GM21529 (cell line): ENCODE data around the gene ZNF835.
"Not testable (repeated sequence)": the region's sequence is repeated elsewhere in the genome, so short reads cannot be mapped to it uniquely, and the experiment has no call there.

Source experiments
- ATAC-seq: cut with Tn5 transposase; IDR thresholded peaks from one replicate; pipeline ENCODE4 v1.9.1; 2021; ENCODE audit not compliant: unreplicated experiment

The ZNF835 gene

DNA sequence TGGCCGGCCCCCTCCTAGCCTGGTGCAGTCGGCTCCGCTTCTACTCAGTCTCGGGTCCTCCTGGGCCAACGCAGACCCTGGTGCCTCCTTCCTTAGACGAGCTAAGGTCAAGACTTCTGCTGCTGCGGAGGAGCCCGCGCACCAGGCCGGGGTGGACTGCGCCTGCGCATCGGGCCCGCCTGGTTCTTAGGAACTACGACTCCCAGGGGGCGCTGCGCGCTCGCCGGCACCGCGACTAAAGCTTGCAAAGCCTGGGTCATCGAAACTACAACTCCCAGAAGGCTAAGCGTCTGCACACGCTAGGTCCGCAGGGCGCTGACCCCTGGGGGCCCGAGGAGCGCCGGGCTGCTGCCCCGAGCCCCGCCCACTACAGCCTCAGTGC, at the start of gene ZNF835:
Gene ZNF835, minus strand, starts transcription at position 145 of the 382 bp plus-strand sequence. CDS start 6,559 bp downstream, outside the sequence.
- no peak for ATAC-seq

DNA sequence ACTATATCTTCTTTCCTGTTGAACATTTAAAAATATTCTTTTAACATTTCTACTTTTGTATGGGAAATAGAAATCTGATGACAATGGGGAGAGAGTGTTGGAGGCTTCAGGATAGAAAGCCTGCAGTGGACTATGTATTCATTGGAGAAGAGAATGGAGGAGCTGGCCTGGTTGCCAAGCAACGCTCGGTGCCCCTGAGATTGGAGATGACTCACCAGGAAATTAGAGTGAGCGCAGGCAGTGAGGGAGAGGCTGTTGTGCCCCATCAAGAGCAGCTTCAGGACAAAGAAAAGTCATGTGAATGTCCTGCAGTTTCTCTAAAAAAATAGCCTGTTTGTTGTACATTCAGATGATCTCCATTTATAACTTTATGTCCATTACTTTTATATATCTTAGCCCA, 48.7 kb upstream of the ZNF835 start:
- ATAC-seq, result no peak

DNA sequence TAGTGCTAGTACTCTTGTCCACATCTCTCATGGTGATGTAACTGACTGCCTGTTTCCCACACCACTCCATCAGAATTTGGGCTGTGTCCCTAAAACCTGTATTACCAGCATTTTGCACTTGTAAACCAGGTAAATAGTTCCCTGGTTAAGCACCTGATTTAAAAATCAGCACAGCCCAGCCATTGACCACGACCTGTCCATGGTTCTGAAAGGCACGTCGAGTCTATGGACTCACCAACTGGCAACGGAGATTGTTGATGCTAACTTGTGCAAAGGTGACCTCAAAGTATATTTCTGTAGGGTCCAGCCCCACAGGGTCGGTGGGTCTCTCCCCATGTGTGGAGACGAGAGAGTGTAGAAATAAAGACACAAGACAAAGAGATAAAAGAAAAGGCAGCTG, 46.7 kb upstream of the ZNF835 start:
- no peak for ATAC-seq

DNA sequence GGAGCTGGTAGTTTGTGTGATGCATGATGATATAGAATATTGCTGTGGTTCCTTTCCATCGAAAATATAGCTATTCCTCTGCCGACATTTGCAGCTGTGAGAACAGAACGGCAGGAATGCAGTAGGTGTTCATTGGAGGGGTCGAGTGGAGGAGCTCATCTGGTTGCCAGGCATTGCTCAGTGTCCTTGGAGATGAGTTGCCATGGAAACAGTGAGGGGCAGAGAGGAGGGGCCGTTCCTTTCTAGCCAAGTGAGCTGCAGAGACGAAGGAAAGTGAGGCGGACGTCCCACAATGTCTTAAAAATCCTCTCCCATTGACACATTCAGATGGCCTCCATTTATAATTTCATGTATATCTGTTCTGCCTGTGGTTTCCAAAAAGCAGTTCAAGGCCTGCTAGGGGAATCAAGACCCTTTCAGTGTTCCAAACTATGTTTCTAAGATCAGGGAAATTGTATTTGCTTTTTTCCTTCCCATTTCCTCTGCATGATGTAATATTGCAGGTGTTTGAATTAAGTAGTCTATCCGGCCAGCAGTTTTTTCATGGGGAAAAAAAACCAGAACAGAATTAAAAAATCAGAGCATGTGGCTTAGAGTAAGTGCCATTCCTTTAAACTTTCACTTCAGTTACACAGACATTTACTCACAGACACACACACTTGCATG, 41.2 kb upstream of the ZNF835 start:
- ATAC-seq, result no peak

DNA sequence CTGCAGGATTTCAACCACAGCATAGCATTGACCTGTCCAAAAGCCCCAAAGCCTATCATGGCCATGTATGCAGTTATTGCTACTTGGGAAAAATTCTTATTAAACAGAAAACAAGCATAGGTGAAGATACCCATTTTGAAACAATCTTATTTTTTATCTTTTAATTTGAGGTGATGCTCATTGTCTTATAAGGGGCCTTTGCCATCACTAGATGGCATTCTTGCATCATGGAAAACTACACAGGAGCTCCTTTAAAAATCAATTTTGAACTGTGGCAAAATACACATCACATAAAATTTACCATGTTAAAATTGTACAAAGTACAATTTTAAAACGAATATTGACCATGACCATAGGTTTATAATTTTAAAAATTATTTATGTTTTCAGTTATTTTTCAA, 38.9 kb upstream of the ZNF835 start:
- ATAC-seq, result no peak

DNA sequence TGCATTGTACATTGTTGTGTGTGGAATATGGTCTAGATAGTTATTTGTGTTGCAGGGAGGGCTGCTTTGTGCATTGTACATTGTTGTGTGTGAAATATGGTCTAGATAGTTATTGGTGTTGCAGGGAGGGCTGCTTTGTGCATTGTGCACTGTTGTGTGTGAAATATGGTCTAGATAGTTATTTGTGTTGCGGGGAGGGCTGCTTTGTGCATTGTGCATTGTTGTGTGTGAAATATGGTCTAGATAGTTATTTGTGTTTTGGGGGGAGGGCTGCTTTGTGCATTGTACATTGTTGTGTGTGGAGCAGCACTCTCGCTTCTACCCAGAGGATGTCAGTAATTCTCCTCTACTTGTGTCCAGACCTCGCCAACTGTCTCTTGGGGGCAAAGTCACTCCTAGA, 36.3 kb upstream of the ZNF835 start:
- no peak for ATAC-seq

DNA sequence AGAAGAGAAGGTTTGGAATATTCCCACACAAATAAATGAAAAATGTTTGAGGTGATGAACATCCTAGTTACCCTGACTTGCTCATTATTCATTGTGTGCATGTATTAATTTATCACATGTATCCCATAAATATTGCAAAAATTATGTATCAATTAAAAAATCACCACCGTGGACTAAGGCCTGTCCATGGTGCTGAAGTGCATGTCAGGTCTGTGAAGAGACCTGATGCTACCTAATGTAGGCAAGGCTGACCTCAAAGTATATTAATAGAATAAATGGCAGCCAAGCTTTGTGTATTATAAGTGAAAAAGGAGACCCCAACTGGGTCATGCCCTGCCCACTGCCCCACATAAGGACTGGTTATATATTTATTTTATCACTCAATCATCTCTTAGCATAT, 34.4 kb upstream of the ZNF835 start:
- ATAC-seq, result no peak

DNA sequence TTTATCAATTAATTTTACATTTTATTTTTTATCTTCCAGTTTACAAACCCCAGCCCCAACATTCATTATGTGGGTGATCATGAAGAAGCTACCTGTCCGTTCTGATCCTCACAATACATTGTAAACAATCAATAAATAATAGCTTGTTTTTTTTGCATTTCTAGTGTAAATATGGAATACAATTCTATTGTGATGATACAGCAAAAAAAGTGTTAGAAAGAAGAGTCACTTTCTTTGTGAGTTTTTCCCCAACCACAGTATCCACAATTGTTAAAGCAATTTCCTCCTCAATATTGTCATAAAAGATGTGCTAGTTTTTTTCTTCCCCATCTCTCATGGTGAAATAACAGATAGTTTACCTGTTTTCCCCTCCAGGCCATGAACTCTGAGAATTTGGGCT, 30.3 kb upstream of the ZNF835 start:
- ATAC-seq, result no peak

DNA sequence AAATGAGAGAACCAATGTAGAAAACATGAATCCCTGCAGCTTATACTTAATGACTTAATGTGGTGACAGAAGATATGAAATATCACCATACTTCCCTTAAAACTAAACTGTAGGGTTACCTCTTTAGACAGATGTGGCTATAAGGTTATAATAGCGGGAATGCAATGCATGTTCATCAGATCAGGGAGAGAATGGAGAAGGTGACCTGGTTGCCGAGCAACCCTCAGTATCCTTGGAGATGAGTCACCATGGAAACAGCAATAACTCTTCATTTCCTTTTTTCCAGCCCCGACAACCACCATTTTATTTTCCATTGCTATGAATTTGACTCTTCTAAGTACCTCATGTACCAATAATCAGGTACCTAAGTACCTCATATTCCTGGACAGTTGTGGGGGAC, 28.0 kb upstream of the ZNF835 start:
- no peak for ATAC-seq

DNA sequence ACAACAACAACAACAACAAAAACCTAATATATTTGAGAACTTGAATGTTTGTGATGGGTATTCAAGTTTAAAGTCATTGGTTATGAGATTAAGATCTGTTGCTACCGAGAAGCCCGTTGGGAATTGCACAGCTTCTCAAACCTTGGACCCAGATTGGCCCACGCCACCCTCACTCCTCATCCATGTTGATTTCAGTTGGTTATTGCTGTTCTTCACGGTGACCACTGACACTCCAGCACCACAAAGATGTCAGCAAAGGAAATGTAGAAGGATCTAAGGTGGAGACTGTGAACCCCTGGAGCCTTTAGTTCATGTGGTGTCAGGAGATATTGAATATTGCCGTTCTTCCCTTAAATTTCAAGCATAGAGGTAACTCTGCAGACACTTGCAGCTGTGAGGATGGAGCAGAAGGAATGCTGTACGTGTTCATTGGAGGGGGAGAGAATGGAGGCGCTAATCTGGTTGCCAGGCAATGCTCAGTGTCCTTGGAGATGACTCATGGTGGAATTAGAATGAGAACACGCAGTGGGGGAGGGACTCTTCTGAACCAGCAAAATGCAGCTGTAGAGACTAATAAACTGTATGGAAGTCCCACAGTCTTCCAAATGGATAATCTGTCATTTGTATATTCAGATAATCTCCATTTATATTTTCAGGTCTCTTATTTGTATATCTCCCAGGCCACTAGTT, 20.8 kb upstream of the ZNF835 start:
- ATAC-seq, result no peak

DNA sequence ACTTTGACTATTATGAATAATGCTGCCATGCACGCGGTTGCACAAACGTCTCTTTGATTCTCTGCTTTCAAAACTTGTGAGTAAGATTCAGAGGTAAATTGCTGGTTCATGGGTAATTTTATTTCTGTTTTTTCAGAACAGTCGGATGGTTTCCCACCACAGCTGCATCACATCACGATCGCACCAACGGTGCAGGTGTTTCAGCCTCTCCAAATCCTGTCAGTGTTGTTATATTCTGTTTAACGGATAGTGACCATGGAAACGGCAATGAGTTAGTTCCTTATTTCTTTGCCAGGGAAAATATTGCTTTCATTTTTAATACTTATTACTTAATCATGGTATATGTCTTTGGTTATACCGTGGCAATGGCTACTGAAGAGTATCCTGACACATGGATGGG, 19.1 kb upstream of the ZNF835 start:
- ATAC-seq, result no peak

DNA sequence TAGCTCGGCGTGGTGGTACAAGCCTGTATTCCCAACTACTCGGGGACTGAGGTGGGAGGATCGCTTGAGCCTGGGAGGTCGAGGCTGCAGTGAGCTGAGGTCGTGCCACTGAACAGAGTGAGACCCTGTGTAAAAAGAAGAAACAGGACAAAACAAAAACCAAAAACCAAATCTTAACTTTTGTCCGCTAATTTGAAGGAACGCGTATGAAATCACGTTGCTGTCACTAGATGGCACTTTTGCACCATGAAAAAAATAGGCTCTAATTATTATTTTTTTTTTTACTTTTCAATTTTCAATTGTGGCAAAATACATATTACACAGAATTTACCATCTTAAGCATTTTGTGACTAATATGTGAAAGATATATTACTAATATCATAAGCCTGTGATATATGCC, 17.6 kb upstream of the ZNF835 start:
- ATAC-seq, result no peak

DNA sequence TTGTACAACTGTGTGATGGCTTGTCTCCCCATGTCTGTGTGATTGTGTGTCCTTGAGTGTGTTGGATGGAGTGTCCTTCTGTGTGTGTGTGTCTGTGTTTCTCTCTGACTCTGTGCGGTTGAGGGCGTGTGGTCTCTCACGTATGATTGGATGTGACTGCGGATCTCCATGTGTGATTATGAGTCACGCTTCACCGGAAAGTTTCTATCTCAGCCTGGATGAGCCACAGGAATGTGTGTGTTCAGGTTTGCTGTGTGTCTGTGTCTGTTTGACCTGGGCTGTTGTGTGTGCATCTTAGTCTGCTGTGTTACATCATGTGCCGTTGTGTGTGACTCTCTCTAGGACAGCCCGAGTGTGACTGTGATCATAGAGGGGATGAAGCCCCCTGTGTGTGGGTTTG, 15.5 kb upstream of the ZNF835 start:
- ATAC-seq, result no peak

DNA sequence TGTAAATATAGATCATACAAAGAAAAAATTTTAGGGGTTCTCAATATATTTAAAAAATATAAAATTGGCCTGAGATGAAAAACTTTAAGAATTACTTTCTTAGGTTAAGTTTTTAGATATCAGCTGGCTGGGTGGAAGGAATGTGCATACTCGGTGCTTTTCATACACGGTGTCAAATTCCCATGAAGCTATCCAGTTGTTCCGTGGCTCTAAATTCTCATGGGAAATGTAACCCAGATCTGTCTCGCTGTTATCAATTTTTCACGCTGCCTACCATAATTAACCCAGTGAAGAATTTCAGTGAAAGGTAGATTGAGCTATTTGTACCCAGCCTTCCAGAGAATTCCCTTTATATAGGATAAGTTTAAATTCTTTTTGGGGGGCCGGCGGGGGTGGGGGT, 11.6 kb upstream of the ZNF835 start:
- ATAC-seq, result no peak

DNA sequence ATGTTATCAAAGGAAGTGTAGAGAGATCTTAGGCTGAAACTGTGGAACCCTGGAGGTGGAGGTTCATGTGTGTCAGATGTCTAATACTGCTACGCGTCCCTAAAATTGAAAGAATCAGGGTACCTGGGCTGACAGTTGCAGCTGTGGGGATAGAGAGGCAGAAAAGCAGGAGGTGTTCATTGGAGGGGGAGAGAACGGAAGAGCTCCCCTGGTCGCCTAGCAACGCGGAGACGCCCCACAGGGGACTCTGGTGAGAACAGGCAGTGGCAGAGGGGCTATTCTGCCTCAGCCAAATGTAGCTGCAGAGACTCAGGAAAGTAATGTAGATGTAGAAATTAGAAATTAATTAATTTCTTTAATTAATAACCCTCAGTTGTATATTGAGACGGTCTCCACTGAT, 10.1 kb upstream of the ZNF835 start:
- ATAC-seq, result no peak

DNA sequence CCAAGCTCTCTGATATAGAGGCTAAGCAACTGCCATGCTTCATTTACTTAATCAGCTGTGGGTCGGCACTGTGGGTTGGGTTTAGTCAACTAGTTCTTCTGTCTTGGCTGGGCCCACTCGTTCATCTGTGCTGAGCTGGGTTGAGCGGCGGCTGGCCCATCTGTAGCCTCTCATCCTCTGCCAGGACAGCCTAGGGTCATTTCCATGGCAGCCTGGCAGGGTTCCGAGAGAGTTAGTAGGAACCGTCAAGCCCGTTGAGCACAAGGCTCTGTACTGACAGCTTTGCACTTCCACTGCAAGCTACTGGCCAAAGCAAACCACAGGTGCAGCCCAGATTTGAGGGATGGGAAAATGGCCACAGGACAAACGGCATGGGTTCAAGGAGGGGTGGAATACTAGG, 6.6 kb upstream of the ZNF835 start:
- no peak for ATAC-seq

DNA sequence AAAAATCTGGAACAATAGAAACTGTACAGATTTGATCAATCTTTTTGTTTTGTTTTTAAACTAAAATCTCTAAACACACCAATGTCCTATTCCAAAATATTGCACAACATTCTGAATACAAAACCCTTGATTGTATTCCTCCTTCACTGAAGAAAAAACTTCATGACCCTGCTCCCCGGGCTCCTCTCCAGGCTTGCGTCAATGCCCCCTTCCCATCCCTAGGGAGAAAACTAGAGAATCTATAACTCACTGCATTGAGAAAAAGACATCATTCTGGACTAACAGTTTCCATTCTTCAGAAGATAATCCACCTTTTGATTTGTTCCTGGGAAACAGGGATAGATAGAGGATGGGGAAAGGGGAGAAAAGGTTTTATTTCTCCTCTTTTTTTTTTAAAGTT, 1.1 kb upstream of the ZNF835 start:
- not testable (repeated sequence) for ATAC-seq

DNA sequence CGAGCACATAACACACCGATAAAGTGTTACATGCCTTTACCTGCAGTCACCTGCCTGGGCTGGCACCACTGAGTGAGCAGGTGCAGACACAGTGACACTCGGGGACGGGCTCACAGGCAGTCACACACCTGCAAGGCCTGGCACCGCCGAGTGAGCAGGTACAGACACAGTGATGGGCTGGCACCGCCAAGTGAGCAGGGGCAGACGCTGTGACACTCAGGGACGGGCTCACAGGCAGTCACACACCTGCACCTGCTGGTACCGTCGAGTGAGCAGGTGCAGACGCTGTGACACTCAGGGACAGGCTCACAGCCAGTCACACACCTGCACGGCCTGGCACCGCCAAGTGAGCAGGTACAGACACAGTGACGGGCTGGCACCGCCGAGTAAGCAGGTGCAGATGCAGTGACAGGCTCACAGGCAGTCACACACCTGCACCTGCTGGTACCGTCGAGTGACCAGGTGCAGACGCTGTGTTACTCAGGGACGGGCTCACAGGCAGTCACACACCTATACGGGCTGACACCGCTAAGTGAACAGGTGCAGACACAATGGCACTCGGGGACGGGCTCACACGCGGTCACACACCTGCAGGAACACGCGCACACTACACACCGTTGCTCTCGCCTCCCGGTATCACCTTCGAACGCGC, 470 bp downstream of the ZNF835 start:
- no peak for ATAC-seq

DNA sequence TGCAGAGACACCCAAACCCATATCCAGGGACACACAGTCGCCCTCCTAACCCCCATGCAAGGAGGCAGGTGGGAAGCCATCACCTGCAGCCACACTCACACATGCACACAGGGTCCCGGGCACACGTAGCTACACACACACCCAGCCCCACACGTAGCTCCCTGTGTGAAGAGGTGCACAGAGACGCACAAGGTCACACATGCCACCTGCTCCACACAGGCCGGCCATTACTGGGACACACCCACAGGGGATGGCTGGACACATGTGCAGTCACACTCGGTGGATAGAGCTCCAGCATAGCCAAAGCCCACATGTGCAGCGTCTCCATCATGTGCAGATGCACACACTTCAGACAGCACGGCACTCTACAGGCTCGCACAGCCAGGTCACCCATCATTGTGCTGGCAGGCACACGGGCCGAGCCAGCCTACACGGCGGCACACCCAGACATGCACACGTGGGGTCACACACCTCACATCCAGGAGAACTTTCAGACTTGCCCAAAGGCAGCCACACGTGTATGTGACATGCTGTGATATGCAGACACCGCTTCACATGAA, 1.1 kb downstream of the ZNF835 start:
- no peak for ATAC-seq

DNA sequence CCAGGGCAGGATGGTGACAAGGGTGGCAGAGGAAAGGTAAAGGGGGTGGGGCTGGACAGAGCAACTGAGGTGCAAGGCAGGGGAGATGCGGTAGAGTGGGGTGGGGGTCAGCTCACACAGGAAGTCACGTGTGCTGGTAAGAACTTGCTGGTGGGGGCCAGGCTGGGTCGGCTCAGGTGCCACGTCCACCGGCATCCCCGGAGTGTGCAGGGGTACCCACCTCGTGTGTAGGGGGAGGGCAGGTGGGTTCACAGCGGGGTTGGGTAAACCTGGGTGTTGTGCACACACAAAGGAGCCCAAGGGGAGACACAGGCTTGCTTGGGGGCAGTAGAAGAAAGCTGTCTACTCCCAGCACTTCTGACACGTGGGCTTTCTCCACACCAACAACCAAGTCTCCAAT, 2.9 kb downstream of the ZNF835 start:
- ATAC-seq, result no peak

DNA sequence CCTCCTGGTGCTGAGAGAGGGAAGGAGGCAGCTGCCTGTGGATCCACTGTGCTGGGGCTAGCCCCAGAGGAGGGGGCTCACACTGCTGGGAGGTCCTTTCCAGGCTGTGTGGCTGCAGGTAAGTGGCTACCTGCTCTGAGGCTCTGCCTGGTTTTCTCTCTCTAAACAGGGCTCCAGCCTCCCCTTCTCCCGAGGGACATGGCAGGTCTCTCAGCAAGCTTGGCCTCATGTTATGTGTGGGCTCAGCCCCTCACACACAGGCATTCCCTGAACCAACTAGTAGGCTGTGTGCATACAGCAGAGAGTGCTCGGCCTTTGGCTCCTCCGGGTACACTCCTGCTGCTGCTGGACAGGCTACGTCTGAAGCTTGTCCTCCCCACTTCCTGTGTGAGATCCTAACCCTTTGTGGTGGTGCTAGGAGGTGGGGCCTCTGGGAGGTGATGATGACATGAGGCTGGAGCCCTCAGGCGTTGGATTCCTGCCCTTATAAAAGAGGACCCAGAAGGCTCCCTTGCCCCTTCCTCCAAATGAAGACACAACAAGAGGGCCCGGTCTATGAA, 4.2 kb downstream of the ZNF835 start:
- ATAC-seq, result no peak

DNA sequence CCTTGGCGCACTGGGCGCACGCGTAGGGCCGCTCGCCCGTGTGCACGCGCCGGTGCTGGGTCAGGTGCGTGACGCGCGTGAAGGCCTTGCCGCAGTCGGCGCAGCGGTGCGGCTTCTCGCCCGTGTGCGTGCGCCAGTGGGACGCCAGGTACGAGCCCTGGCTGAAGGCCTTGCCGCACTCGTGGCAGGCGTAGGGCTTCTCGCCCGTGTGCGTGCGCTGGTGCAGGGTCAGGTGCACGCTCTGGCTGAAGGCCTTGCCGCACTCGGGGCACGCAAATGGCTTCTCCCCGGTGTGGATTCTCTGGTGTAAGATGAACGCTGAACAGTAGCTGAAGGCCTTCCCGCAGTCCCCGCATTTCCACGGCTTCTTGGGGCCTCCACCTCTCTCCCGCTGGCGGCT, 7.0 kb downstream of the ZNF835 start:
- ATAC-seq, result no peak
